NCI-H526 treated with DMSO at 0.1 percent for 48 hours (cell line): ENCODE data around the gene EEF1A1.
"Not testable (repeated sequence)": the region's sequence is repeated elsewhere in the genome, so short reads cannot be mapped to it uniquely, and the experiment has no call there.

ENCODE experiments used
- DNase-seq: peaks from one replicate; lab custom pipeline; 2025; lab: John Stamatoyannopoulos, UW

The EEF1A1 gene

GRCh38 chr6:73537677-73538076, 16.8 kb upstream of the EEF1A1 start:
- DNase-seq = no peak

GRCh38 chr6:73534628-73535027, 13.8 kb upstream of the EEF1A1 start:
- DNase-seq = no peak

GRCh38 chr6:73532293-73532692, 11.5 kb upstream of the EEF1A1 start:
- no peak for DNase-seq

GRCh38 chr6:73528897-73529296, 8.1 kb upstream of the EEF1A1 start:
- DNase-seq = no peak

GRCh38 chr6:73525546-73526330, 4.9 kb upstream of the EEF1A1 start:
- no peak for DNase-seq

GRCh38 chr6:73523434-73524123, 2.7 kb upstream of the EEF1A1 start:
- peak; percentile 10 for DNase-seq

- peak; percentile 96 for DNase-seq
These were observed 636 bp upstream of the EEF1A1 start for GRCh38 chr6:73521351-73521985.

GRCh38 chr6:73519926-73520687, 725 bp downstream of the EEF1A1 start:
- no peak for DNase-seq

GRCh38 chr6:73518982-73519881, 1.6 kb downstream of the EEF1A1 start:
- DNase-seq = not testable (repeated sequence)

GRCh38 chr6:73518100-73518981, 2.5 kb downstream of the EEF1A1 start:
- DNase-seq = not testable (repeated sequence)

GRCh38 chr6:73516514-73517489, 4.0 kb downstream of the EEF1A1 start:
- DNase-seq = no peak

- no peak for DNase-seq
These were observed 5.6 kb downstream of the EEF1A1 start for GRCh38 chr6:73515204-73515655.

- DNase-seq = no peak
These were observed 6.1 kb downstream of the EEF1A1 start for GRCh38 chr6:73514746-73515110.

- DNase-seq = no peak
These were observed 7.4 kb downstream of the EEF1A1 start for GRCh38 chr6:73513496-73513854.

GRCh38 chr6:73511796-73512195, 9.0 kb downstream of the EEF1A1 start:
- DNase-seq = no peak

GRCh38 chr6:73509851-73510250, 11.0 kb downstream of the EEF1A1 start:
- DNase-seq = no peak

- DNase-seq = no peak
These were observed 12.1 kb downstream of the EEF1A1 start for GRCh38 chr6:73508776-73509175.

GRCh38 chr6:73506246-73506645, 14.6 kb downstream of the EEF1A1 start:
- no peak for DNase-seq

- DNase-seq = not testable (repeated sequence)
These were observed 15.1 kb downstream of the EEF1A1 start for GRCh38 chr6:73505705-73506104.
